Glutamatergic neuron (in vitro differentiated cells): ENCODE results near the gene CDK5R1. TPM values are rescaled to one million over a fixed set of nuclear protein-coding genes. Genes with fewer than 3 reads are reported as not detected.
"Not testable (repeated sequence)": the region's sequence is repeated elsewhere in the genome, so short reads cannot be mapped to it uniquely, and the experiment has no call there.

Source experiments
- DNase-seq: peaks from one replicate; pipeline ENCODE4 v3.0.0; 2022
- H3K27ac Mint-ChIP-seq: one replicate; pipeline ENCODE4 v1.8.0; 2020; ENCODE audit warnings: mild to moderate bottlenecking, mixed read lengths, inconsistent platforms; ENCODE audit not compliant: unreplicated experiment
- H3K27me3 Mint-ChIP-seq: one replicate; pipeline ENCODE4 v1.8.0; 2020; ENCODE audit warnings: mild to moderate bottlenecking, moderate library complexity, mixed read lengths, inconsistent platforms; ENCODE audit not compliant: unreplicated experiment
- H3K36me3 Mint-ChIP-seq: one replicate; pipeline ENCODE4 v1.8.0; 2020; ENCODE audit warnings: mild to moderate bottlenecking, mixed read lengths, inconsistent platforms; ENCODE audit not compliant: unreplicated experiment
- H3K4me1 Mint-ChIP-seq: one replicate; pipeline ENCODE4 v1.8.0; 2020; ENCODE audit warnings: mild to moderate bottlenecking, low read depth, mixed read lengths, inconsistent platforms; ENCODE audit not compliant: unreplicated experiment
- H3K4me3 Mint-ChIP-seq: one replicate; pipeline ENCODE4 v1.8.0; 2020; ENCODE audit warnings: mild to moderate bottlenecking, mixed read lengths, inconsistent platforms; ENCODE audit not compliant: unreplicated experiment
- H3K9me3 Mint-ChIP-seq: one replicate; pipeline ENCODE4 v1.8.0; 2020; ENCODE audit warnings: mild to moderate bottlenecking, moderate library complexity, mixed read lengths, inconsistent platforms; ENCODE audit not compliant: unreplicated experiment
- CTCF ChIP-seq: fragments of 200-600 bp; sonication (generic); IDR thresholded peaks from one replicate; pipeline ENCODE4 v1.5.0; 2021; ENCODE audit not compliant: partially characterized antibody, unreplicated experiment
- total RNA-seq: library from RNA; stranded (reverse); fragmentation: NEBNext Ultra II Directional; extraction: Animal tissue kit (Norgen Biotek cat#: 25700); gene quantifications from one replicate; pipeline ENCODE4 v1.2.1, GENCODE V29; 2021; ENCODE audit not compliant: unreplicated experiment

Gene CDK5R1
- total RNA-seq, 1 donor from 2014 or later, result 73.9 TPM

- Mint-ChIP-seq H3K9me3 (peaks cover 13% of the 10 kb centered on the region), H3K36me3 (no peaks in the 10 kb centered on the region), H3K27me3 (peaks cover 10% of the 10 kb centered on the region), H3K27ac (no peak overlapping the region), H3K4me1 (peaks cover 29% of the 10 kb centered on the region), H3K4me3 (peak overlapping the region; percentile 8)
- no peak for DNase-seq
- TF ChIP-seq CTCF, result no peak
These were observed 36.4 kb downstream of the CDK5R1 start for GRCh38 chr17:32523017-32523680.

DNA sequence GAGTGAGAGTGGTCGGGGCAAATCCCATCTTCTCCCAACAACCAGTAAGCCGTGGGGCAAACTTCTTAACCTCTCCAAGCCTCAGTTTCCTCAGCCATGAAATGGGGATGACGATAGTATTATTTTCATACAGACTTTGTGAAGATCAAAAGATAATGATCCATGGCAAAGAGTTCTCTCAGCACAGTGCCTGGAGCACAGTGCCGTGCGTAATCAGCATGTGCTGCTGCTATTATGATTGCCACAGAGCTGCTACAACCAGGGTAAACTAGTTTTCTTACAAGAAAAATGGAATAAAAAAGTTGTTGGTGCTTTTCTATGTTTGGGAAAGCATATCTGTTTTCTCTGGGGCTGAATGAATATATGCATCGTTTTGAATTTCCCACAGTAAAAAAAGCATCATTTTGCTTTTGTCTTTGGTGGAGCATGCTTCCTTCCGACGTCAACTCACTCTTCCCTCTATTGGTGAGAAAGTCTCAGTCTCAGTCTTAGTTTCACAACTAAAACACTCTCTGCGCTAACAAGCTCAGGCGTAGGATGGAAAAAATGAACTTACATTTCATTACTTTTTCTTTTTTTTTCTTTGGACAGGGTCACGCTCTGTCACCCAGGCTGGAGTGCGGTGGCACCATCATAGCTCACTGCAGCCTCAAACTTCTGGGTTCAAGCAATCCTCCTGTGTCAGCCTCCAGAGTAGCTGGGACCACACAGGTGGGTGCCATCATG lies 37.2 kb downstream of the CDK5R1 start:
- H3K27ac Mint-ChIP-seq, result no peak overlapping the region
- no peak overlapping the region for H3K4me3 Mint-ChIP-seq
- no peaks in the 10 kb centered on the region for H3K36me3 Mint-ChIP-seq
- peaks cover 11% of the 10 kb centered on the region for H3K9me3 Mint-ChIP-seq
- no peak for DNase-seq
- H3K4me1 Mint-ChIP-seq, result peaks cover 26% of the 10 kb centered on the region
- no peak for TF ChIP-seq CTCF
- H3K27me3 Mint-ChIP-seq, result peaks cover 6% of the 10 kb centered on the region

DNA sequence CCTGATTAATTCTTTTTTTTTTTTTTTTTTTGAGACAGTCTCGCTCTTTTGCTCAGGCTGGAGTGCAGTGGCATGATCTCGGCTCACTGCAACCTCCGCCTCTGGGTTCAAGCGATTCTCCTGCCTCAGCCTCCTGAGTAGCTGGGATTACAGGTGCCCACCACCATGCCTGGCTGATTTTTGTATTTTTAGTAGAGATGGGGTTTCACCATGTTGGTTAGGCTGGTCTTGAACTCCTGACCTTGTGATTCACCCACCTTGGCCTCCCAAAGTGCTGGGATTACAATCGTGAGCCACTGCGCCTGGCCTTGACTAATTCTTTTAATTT lies 37.7 kb downstream of the CDK5R1 start:
- Mint-ChIP-seq H3K4me1 (peaks cover 29% of the 10 kb centered on the region), H3K9me3 (peaks cover 13% of the 10 kb centered on the region)
- H3K27me3 Mint-ChIP-seq, H3K4me3 Mint-ChIP-seq, DNase-seq, H3K27ac Mint-ChIP-seq, H3K36me3 Mint-ChIP-seq: not testable (repeated sequence)

DNA sequence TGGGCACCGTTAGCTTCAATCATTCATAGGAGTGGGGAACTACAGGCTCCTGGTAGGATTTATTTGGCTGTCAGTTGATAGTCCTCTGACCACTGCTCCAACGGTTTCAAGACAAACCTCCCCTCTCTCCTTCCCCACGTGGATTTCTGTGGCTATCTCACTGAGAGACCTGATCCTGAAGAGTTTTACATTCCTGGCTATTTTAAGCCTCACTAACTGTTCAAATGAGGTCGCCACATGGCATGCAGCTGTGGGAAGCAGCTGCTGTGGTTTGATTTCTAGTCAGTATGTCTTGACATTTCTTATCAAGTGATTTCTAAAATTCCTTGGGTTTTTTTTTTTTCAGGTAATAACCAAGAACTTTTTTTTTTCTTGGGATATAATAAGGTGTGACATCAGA lies 38.3 kb downstream of the CDK5R1 start:
- no peak overlapping the region for H3K4me3 Mint-ChIP-seq
- H3K9me3 Mint-ChIP-seq, result peaks cover 9% of the 10 kb centered on the region
- H3K36me3 Mint-ChIP-seq, result no peaks in the 10 kb centered on the region
- TF ChIP-seq CTCF, result no peak
- peaks cover 24% of the 10 kb centered on the region for H3K4me1 Mint-ChIP-seq
- no peak for DNase-seq
- H3K27ac Mint-ChIP-seq, result no peak overlapping the region
- peaks cover 6% of the 10 kb centered on the region for H3K27me3 Mint-ChIP-seq

- no peak for DNase-seq
- H3K4me3 Mint-ChIP-seq, result no peak overlapping the region
- H3K27ac Mint-ChIP-seq, result no peak overlapping the region
- peaks cover 12% of the 10 kb centered on the region for H3K4me1 Mint-ChIP-seq
- H3K27me3 Mint-ChIP-seq, result peaks cover 6% of the 10 kb centered on the region
- no peak for TF ChIP-seq CTCF
- peaks cover 5% of the 10 kb centered on the region for H3K9me3 Mint-ChIP-seq
- no peaks in the 10 kb centered on the region for H3K36me3 Mint-ChIP-seq
These were observed 40.4 kb downstream of the CDK5R1 start for GRCh38 chr17:32527146-32527545.
